Pancreas (tissue), 10 donors: ENCODE results near the gene FOXJ2. TPM values are rescaled to one million over a fixed set of nuclear protein-coding genes. Genes with fewer than 3 reads are reported as not detected.

ENCODE experiments used
- ATAC-seq, 4 donors: fragments of 200-7000 bp; cut with Tn5 transposase; one replicate each; pipeline versions ENCODE4 v1.8.0 to v1.9.1; 2020; ENCODE audit warnings: mild to moderate bottlenecking in 4 of 4, moderate library complexity in 4 of 4
- DNase-seq, 6 donors: peaks; one replicate each; pipeline ENCODE4 v3.0.0-alpha.2; 2020
- FAIRE-seq: peaks from 2 replicates; lab custom pipeline; 2012; peaks lifted over from hg19 to GRCh38; lab: Jason Lieb, UNC
- H3K27ac ChIP-seq, 4 donors: fragments of 200-600 bp; sonication (generic); 1 replicate in 3 of 4; 2 replicates in 1 of 4; pipeline versions ENCODE4 v1.5.0 to v1.8.0; 2020
- H3K27me3 ChIP-seq, 4 donors: fragments of 200-600 bp; one replicate each; pipeline ENCODE4 v1.8.0; 2021
- H3K36me3 ChIP-seq, 3 donors: fragments of 200-600 bp; sonication (generic) in 1 of 3; one replicate each; pipeline versions ENCODE4 v1.5.0 to v1.8.0; 2020 to 2021
- H3K4me1 ChIP-seq, 3 donors: fragments of 200-600 bp; one replicate each; pipeline ENCODE4 v1.8.0; 2021
- H3K4me3 ChIP-seq, 4 donors: fragments of 200-600 bp; sonication (generic) in 2 of 4; one replicate each; pipeline versions ENCODE4 v1.5.0 to v1.8.0; 2020 to 2021
- H3K9me3 ChIP-seq, 4 donors: fragments of 200-600 bp; one replicate each; pipeline ENCODE4 v1.8.0; 2021
- CTCF ChIP-seq, 4 donors: fragments of 200-600 bp; sonication (generic) in 3 of 4; IDR thresholded peaks; one replicate each; pipeline versions ENCODE4 v1.5.0 to v1.8.0; 2021; ENCODE audit warnings: antibody characterized with exemption in 4 of 4
- WGBS, 2 donors: extraction: QIAGEN DNeasy Blood & Tissue Kit; methylation state at CpG; one replicate each; pipeline ENCODE4 v1.1.7; 2013; 5-methylcytosine and 5-hydroxymethylcytosine counted together
- intact Hi-C, 3 donors: fragments of 100-400 bp; cut with DNase I; formaldehyde crosslinking; loops; one replicate each; pipeline versions ENCODE4 v1.11.1 to v1.14.2; 2022
- polyA plus RNA-seq, 2 donors: library from polyadenylated mRNA; stranded (reverse); fragments of 200-250 nt; gene quantifications; one replicate each; pipeline ENCODE4 v1.2.3, GENCODE V29; 2013
- total RNA-seq, 6 donors: library from RNA; stranded (reverse); fragmentation: NEBNext Ultra II Directional in 4 of 6; extraction: Animal tissue kit (Norgen Biotek cat#: 25700) in 4 of 6; gene quantifications; one replicate each; pipeline versions ENCODE4 v1.2.1 to v1.2.4, GENCODE V29; 2021 to 2023
- donor health status: healthy with polysubstance abuse.
- donor health status: DM: no; HTN: no; CAD: no; lungs with moderate emphysema.
- donor health status: DM: no; HTN: no; CAD: no.
- donor health status: control.
- donor health status: control.
- donor health status: Bipolar disorder and iron deficiency.
- donor health status: DM: yes; HTN: yes; CAD: no.
- donor health status: DM: no; HTN: no; CAD: no.
- donor health status: DM: no; HTN: no; CAD: no.
- donor health status: DM: yes; HTN: yes; CAD: no.

FOXJ2 gene
- total and polyA plus RNA-seq, 8 donors, result 5.3 to 10.4 (median 6.9) TPM

DNA sequence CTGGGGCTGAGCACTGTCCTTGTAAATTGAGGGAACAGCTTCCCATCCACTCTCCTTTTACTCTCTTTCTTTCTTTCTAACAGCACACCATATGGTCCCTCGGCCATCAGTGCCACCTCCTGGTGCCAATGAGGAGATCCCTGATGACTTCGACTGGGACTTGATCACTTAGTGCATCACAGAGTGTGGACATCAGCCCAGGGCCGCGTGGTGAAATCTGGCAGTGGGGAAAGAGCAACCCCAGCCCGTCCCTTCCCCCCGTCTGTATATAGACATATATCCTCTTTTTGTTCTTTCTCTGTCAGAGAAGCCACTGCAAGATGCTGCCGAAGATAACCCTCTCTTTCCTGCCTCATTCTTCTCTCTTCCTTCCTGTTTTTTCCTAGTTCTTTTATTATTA lies 20.2 kb downstream of the FOXJ2 start:
- H3K9me3 ChIP-seq, result no peaks in the 10 kb centered on the region
- TF ChIP-seq CTCF (IDR thresholded peaks at IDR 0.05), result no peak
- WGBS, 2 donors, result 85 to 88% methylated on average over 7 of the region's 7 CpGs
- no peak overlapping the region for H3K4me3 ChIP-seq
- H3K4me1 ChIP-seq, result no peaks in the 10 kb centered on the region
- no peak overlapping the region for H3K27ac ChIP-seq
- FAIRE-seq, result no peak
- ATAC-seq, result peak in 2 of 4 donors; percentile 36 to 71
- intact Hi-C loops, result no loop called here
- H3K27me3 ChIP-seq, result no peaks in the 10 kb centered on the region
- peaks cover 0 to 53% (median 34%) of the 10 kb centered on the region in 3 donors for H3K36me3 ChIP-seq
- DNase-seq, result no peak

GRCh38 chr12:8054816-8055215 lies 22.3 kb downstream of the FOXJ2 start:
- WGBS, 2 donors, result 84 to 90% methylated on average over 2 of the region's 2 CpGs
- Histone ChIP-seq H3K4me3 (no peak overlapping the region), H3K4me1 (no peaks in the 10 kb centered on the region), H3K36me3 (peaks cover 0 to 31% (median 14%) of the 10 kb centered on the region in 3 donors), H3K27ac (no peak overlapping the region), H3K9me3 (no peaks in the 10 kb centered on the region), H3K27me3 (no peaks in the 10 kb centered on the region)
- no peak for TF ChIP-seq CTCF (IDR thresholded peaks at IDR 0.05)
- ATAC-seq (no peak), DNase-seq (no peak), FAIRE-seq (no peak)
- intact Hi-C loops, result no loop called here

DNA sequence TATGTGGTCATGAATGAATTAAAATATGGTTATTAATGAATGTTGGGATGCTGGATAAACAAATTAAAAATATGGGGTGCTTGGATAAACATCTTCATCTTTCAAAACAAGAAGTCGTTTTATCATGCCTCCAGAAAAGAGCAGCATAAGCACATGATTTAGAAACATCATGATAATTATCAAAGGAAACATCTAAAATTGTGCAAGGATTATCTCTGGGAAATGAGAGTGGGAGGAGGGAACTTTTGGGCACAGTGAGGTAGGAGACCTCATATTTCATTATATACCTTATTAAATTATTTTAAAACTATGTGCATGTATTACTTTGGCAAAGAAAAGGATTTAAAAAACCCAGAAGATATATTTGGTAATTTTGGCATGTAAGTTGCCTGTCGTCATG lies 24.8 kb downstream of the FOXJ2 start:
- Histone ChIP-seq H3K9me3 (no peaks in the 10 kb centered on the region), H3K4me1 (no peaks in the 10 kb centered on the region), H3K27ac (no peak overlapping the region), H3K4me3 (no peak overlapping the region), H3K36me3 (peaks cover 0 to 19% (median 10%) of the 10 kb centered on the region in 3 donors), H3K27me3 (no peaks in the 10 kb centered on the region)
- TF ChIP-seq CTCF (IDR thresholded peaks at IDR 0.05), result no peak
- no peak for ATAC-seq
- DNase-seq, result no peak
- FAIRE-seq, result no peak
- intact Hi-C loops, result no loop called here
- 59 to 66% methylated on average over 2 of the region's 2 CpGs for WGBS, 2 donors

GRCh38 chr12:8057839-8058238 lies 25.3 kb downstream of the FOXJ2 start:
- WGBS, 2 donors, result 67 to 78% methylated on average over 4 of the region's 4 CpGs
- H3K36me3 ChIP-seq, result peaks cover 0 to 16% (median 5%) of the 10 kb centered on the region in 3 donors
- no peaks in the 10 kb centered on the region for H3K9me3 ChIP-seq
- no peak overlapping the region for H3K27ac ChIP-seq
- FAIRE-seq, result no peak
- TF ChIP-seq CTCF (IDR thresholded peaks at IDR 0.05), result no peak
- H3K4me1 ChIP-seq, result no peaks in the 10 kb centered on the region
- peak in 2 of 4 donors; percentile 31 to 79 for ATAC-seq
- H3K4me3 ChIP-seq, result no peak overlapping the region
- DNase-seq, result no peak
- H3K27me3 ChIP-seq, result no peaks in the 10 kb centered on the region
- intact Hi-C loops, result no loop called here

DNA sequence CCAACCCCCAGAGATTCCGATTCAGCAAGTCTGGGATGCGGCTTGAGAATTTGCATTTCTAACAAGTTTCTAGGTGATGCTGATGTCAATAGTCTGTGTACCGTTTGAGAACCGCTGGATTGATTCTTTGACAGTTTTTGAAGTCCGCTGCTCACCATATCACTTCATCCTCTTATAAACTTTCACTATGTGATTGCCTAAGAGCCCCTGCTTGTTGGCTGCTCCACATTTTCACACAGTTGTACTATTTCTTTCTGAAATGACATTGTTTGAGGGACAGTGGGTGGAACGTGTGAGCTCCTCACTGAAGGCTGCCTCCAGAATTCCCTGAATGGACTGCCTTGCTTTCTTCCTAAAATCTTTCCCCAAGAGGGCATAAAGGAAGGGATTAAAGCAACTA lies 26.0 kb downstream of the FOXJ2 start:
- Histone ChIP-seq H3K4me1 (no peaks in the 10 kb centered on the region), H3K36me3 (peaks cover 0 to 9% (median 5%) of the 10 kb centered on the region in 3 donors), H3K27me3 (no peaks in the 10 kb centered on the region), H3K27ac (no peak overlapping the region), H3K4me3 (no peak overlapping the region), H3K9me3 (no peaks in the 10 kb centered on the region)
- DNase-seq, result no peak
- intact Hi-C loops, result no loop called here
- WGBS, 2 donors, result 72 to 73% methylated on average over 6 of the region's 6 CpGs
- no peak for ATAC-seq
- no peak for TF ChIP-seq CTCF (IDR thresholded peaks at IDR 0.05)
- FAIRE-seq, result no peak
